ENCODE results near the gene SPTBN1.

SPTBN1 gene

GRCh38 chr2:54561010-54561409 is 104.9 kb downstream of the SPTBN1 start:
- peaks cover 24% of the 10 kb centered on the region for H3K36me3 Mint-ChIP-seq (ENCODE audit: low read depth)
- peak overlapping the region; percentile 95 for H3K27ac Mint-ChIP-seq
- peak overlapping the region; percentile 94 for H3K4me3 Mint-ChIP-seq
- H3K9me3 Mint-ChIP-seq: no peaks in the 10 kb centered on the region
- no peaks in the 10 kb centered on the region for H3K27me3 Mint-ChIP-seq
- peaks cover 59% of the 10 kb centered on the region for H3K4me1 Mint-ChIP-seq (ENCODE audit: low read depth)
- DNase-seq: no peak

DNA sequence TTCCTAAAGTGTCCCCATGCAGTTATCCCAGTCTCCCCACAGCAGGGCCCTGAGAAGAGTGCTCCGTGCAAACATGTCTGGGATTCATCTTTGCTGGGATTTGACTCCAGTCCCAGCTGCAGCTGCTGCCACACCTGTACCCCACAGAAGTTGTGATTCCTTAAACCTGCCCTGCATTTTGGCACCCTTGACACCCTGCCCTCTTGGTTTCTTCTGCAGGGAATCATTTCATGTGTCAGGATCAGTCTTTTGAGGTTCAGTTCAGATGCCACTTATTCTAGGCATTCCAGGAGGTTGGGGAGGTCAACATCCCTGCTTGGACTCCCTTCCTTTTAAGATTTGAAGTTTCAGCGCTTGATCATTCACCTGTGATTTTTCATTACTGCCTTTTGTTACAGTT is 108.3 kb downstream of the SPTBN1 start:
- Mint-ChIP-seq H3K4me1 (ENCODE audit: low read depth) (peaks cover 72% of the 10 kb centered on the region), H3K9me3 (no peaks in the 10 kb centered on the region), H3K36me3 (ENCODE audit: low read depth) (peaks cover 14% of the 10 kb centered on the region), H3K27ac (peak overlapping the region; percentile 62), H3K4me3 (no peak overlapping the region), H3K27me3 (no peaks in the 10 kb centered on the region)
- no peak for DNase-seq

- Mint-ChIP-seq H3K27me3 (no peaks in the 10 kb centered on the region), H3K36me3 (ENCODE audit: low read depth) (peaks cover 3% of the 10 kb centered on the region), H3K27ac (peak overlapping the region; percentile 6), H3K4me1 (ENCODE audit: low read depth) (peaks cover 83% of the 10 kb centered on the region), H3K9me3 (no peaks in the 10 kb centered on the region), H3K4me3 (no peak overlapping the region)
- DNase-seq: no peak
These were observed 109.4 kb downstream of the SPTBN1 start for GRCh38 chr2:54565551-54565950.

DNA sequence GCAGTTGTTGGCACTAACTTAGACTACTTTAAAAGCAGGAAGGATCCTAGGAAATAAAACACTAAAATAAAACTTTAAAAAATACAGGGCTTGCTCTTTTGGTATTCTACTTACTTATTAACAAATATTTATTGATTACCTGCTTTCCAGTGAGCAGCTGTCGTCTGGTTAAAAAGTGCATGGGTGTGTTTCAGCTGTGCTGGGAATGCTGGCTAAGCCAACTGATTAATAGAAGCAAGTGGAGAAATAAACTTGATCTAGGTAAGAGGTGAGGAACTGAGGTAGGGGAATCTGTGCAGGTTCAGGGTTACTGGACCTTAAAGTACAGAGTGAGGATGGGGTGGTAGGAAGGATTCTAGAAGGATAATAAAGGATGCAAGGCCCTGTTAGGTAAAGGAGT is 110.8 kb downstream of the SPTBN1 start:
- Mint-ChIP-seq H3K27ac (peak overlapping the region; percentile 57), H3K4me3 (no peak overlapping the region), H3K27me3 (no peaks in the 10 kb centered on the region), H3K4me1 (ENCODE audit: low read depth) (peaks cover 85% of the 10 kb centered on the region), H3K36me3 (ENCODE audit: low read depth) (no peaks in the 10 kb centered on the region), H3K9me3 (no peaks in the 10 kb centered on the region)
- DNase-seq: no peak

DNA sequence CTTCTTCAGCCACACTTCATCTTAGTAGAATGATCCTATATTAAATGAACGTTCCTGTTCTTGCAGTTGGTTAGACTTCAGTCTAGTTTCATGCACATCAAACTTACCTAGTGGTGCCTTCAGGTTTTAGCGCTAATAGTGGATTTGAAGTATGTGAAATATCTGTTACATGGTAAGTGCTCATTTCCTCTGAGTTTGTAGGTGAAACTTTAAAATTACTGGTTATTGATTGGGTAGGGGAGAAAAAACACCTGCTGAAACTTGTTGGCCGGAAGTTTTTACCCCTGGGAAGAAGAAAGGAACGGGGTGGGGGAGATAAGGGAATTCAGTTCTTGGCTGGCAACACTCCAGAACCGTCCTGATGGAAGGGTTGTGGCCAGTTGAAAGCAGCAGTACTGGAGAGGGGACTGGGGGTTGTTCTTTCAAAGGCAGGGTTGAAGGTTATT is 112.8 kb downstream of the SPTBN1 start:
- Mint-ChIP-seq H3K36me3 (ENCODE audit: low read depth) (peaks cover 2% of the 10 kb centered on the region), H3K4me3 (peak overlapping the region; percentile 73), H3K4me1 (ENCODE audit: low read depth) (peaks cover 88% of the 10 kb centered on the region), H3K9me3 (no peaks in the 10 kb centered on the region), H3K27ac (peak overlapping the region; percentile 88), H3K27me3 (no peaks in the 10 kb centered on the region)
- no peak for DNase-seq

GRCh38 chr2:54569745-54570301 is 113.7 kb downstream of the SPTBN1 start:
- H3K27ac Mint-ChIP-seq: peak overlapping the region; percentile 88
- peaks cover 2% of the 10 kb centered on the region for H3K36me3 Mint-ChIP-seq (ENCODE audit: low read depth)
- peaks cover 89% of the 10 kb centered on the region for H3K4me1 Mint-ChIP-seq (ENCODE audit: low read depth)
- H3K4me3 Mint-ChIP-seq: peak overlapping the region; percentile 73
- H3K27me3 Mint-ChIP-seq: no peaks in the 10 kb centered on the region
- H3K9me3 Mint-ChIP-seq: no peaks in the 10 kb centered on the region
- no peak for DNase-seq

- peaks cover 2% of the 10 kb centered on the region for H3K36me3 Mint-ChIP-seq (ENCODE audit: low read depth)
- no peaks in the 10 kb centered on the region for H3K27me3 Mint-ChIP-seq
- H3K4me1 Mint-ChIP-seq (ENCODE audit: low read depth): peaks cover 89% of the 10 kb centered on the region
- no peaks in the 10 kb centered on the region for H3K9me3 Mint-ChIP-seq
- DNase-seq: no peak
- peak overlapping the region; percentile 97 for H3K27ac Mint-ChIP-seq
- H3K4me3 Mint-ChIP-seq: peak overlapping the region; percentile 73
These were observed 114.3 kb downstream of the SPTBN1 start for GRCh38 chr2:54570321-54570855.

- no peaks in the 10 kb centered on the region for H3K27me3 Mint-ChIP-seq
- peaks cover 3% of the 10 kb centered on the region for H3K36me3 Mint-ChIP-seq (ENCODE audit: low read depth)
- DNase-seq: peak; percentile 74
- peak overlapping the region; percentile 38 for H3K4me3 Mint-ChIP-seq
- H3K4me1 Mint-ChIP-seq (ENCODE audit: low read depth): peaks cover 90% of the 10 kb centered on the region
- peak overlapping the region; percentile 97 for H3K27ac Mint-ChIP-seq
- no peaks in the 10 kb centered on the region for H3K9me3 Mint-ChIP-seq
These were observed 115.0 kb downstream of the SPTBN1 start for GRCh38 chr2:54570925-54571694.

- H3K4me3 Mint-ChIP-seq: peak overlapping the region; percentile 68
- H3K36me3 Mint-ChIP-seq (ENCODE audit: low read depth): peaks cover 3% of the 10 kb centered on the region
- no peaks in the 10 kb centered on the region for H3K27me3 Mint-ChIP-seq
- no peaks in the 10 kb centered on the region for H3K9me3 Mint-ChIP-seq
- peaks cover 93% of the 10 kb centered on the region for H3K4me1 Mint-ChIP-seq (ENCODE audit: low read depth)
- DNase-seq: no peak
- H3K27ac Mint-ChIP-seq: peak overlapping the region; percentile 97
These were observed 116.1 kb downstream of the SPTBN1 start for GRCh38 chr2:54572262-54572635.

GRCh38 chr2:54572636-54573536 is 116.8 kb downstream of the SPTBN1 start:
- H3K36me3 Mint-ChIP-seq (ENCODE audit: low read depth): peaks cover 3% of the 10 kb centered on the region
- H3K27ac Mint-ChIP-seq: peak overlapping the region; percentile 97
- peak; percentile 61 for DNase-seq
- H3K27me3 Mint-ChIP-seq: no peaks in the 10 kb centered on the region
- H3K4me3 Mint-ChIP-seq: peak overlapping the region; percentile 68
- H3K9me3 Mint-ChIP-seq: no peaks in the 10 kb centered on the region
- peaks cover 96% of the 10 kb centered on the region for H3K4me1 Mint-ChIP-seq (ENCODE audit: low read depth)

DNA sequence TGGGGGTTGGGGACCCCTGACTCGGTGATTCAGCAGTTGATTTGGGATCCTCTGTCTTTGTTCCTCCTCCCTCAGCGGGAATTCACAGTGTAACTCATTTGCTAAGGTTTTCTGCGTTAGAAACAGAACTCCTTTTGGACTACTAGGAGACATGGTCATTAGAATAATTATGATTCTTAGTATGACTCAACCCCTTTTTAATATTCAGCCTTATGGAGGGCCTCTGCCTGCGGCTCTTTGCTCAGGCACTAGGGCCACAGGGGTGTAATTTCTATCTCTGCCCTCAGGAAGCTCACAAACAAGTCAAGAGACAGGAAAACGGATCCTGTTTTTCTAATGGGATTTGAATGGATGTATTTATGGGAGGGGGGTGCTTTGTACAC is 117.4 kb downstream of the SPTBN1 start:
- no peaks in the 10 kb centered on the region for H3K9me3 Mint-ChIP-seq
- H3K27me3 Mint-ChIP-seq: no peaks in the 10 kb centered on the region
- H3K4me1 Mint-ChIP-seq (ENCODE audit: low read depth): peaks cover 97% of the 10 kb centered on the region
- H3K36me3 Mint-ChIP-seq (ENCODE audit: low read depth): peaks cover 3% of the 10 kb centered on the region
- H3K4me3 Mint-ChIP-seq: peak overlapping the region; percentile 68
- no peak for DNase-seq
- H3K27ac Mint-ChIP-seq: peak overlapping the region; percentile 97

DNA sequence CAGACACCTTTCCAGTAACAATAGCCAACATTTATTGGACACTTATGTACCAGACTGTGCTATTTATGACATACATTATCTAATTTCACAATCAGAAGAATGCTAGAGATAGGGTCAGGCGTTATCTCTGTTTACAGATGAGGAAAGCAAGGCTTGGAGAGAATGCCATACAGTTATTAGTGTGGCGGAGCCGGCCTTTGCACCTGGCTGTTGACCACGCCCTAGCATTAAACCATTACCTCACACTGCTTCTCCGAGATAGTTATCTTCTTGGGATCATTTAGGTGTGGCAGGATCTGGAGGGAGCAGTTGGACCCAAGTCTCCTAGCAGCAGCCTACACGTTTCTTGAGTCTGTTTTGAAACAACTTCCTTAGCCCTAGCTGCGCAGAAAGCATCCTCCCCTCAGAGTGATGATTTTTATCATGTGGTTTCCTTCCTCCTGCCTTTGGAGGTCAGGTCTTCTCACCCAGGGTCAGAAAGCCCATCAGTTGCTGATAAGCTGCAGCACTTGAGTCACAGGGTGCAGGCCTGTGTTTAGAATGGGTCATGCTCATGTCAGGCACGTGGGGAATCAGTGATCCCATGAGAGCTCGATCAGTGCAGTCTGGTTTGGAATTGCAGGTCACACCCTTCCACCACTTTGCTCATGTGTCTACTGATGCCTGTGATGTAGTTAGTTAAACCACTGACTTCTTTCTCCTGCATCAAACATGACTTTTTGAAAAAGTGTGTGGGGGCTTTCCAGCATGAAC is 118.2 kb downstream of the SPTBN1 start:
- H3K36me3 Mint-ChIP-seq (ENCODE audit: low read depth): peaks cover 3% of the 10 kb centered on the region
- no peaks in the 10 kb centered on the region for H3K9me3 Mint-ChIP-seq
- peak overlapping the region; percentile 68 for H3K4me3 Mint-ChIP-seq
- peak; percentile 64 for DNase-seq
- no peaks in the 10 kb centered on the region for H3K27me3 Mint-ChIP-seq
- peaks cover 98% of the 10 kb centered on the region for H3K4me1 Mint-ChIP-seq (ENCODE audit: low read depth)
- H3K27ac Mint-ChIP-seq: peak overlapping the region; percentile 97

- Mint-ChIP-seq H3K4me3 (peak overlapping the region; percentile 68), H3K27ac (peak overlapping the region; percentile 97), H3K4me1 (ENCODE audit: low read depth) (peaks cover 98% of the 10 kb centered on the region), H3K36me3 (ENCODE audit: low read depth) (peaks cover 3% of the 10 kb centered on the region), H3K27me3 (no peaks in the 10 kb centered on the region), H3K9me3 (no peaks in the 10 kb centered on the region)
- DNase-seq: no peak
These were observed 118.7 kb downstream of the SPTBN1 start for GRCh38 chr2:54574860-54575247.

GRCh38 chr2:54575379-54575888 is 119.3 kb downstream of the SPTBN1 start:
- Mint-ChIP-seq H3K27me3 (no peaks in the 10 kb centered on the region), H3K36me3 (ENCODE audit: low read depth) (peaks cover 3% of the 10 kb centered on the region)

More at GRCh38 chr2:54575379-54575888, 119.3 kb downstream of the SPTBN1 start:
- Mint-ChIP-seq H3K4me1 (ENCODE audit: low read depth) (peaks cover 98% of the 10 kb centered on the region), H3K4me3 (peak overlapping the region; percentile 68), H3K27ac (peak overlapping the region; percentile 97), H3K9me3 (no peaks in the 10 kb centered on the region)
- DNase-seq: no peak

All from activated T-cell treated with anti-CD3 and anti-CD28 coated beads, Interleukin-2, amount 50 U/mL, for 24 hours (primary cell).